HepG2 (cell line): Measurements from ENCODE around the gene C13orf46. TPM values are rescaled to one million over a fixed set of nuclear protein-coding genes. Genes with fewer than 3 reads are reported as not detected.

Experiments
- ATAC-seq: fragments of 200-7000 bp; cut with Tn5 transposase; 3 replicates; pipeline ENCODE4 v1.9.1; 2020; ENCODE audit warnings: mild to moderate bottlenecking, moderate library complexity
- BruUV-seq: library from RNA; stranded (reverse); fragments of 400-500 nt; replicated peaks from 2 replicates; lab custom pipeline; 2021; lab: Mats Ljungman, UMichigan
- CTCF ChIA-PET: fragments of 300-600 bp; formaldehyde crosslinking; extraction: SDS; loops from one replicate; lab custom pipeline; 2021; ENCODE audit warnings: low total read pairs, inconsistent platforms, low intra/inter-chr PET ratio; lab: Yijun Ruan, JAX
- POLR2A ChIA-PET: fragments of 350-600 bp; sonication (Branson Sonifier 250); formaldehyde crosslinking; loops from one replicate; lab custom pipeline; 2020; ENCODE audit warnings: antibody characterized with exemption, inconsistent platforms; lab: Yijun Ruan, JAX
- DNase-seq: peaks from one replicate; pipeline ENCODE4 v3.0.0-alpha.2; 2015; ENCODE audit warnings: low spot score
- FAIRE-seq: peaks from 3 replicates; lab custom pipeline; 2011; peaks lifted over from hg19 to GRCh38; lab: Jason Lieb, UNC
- H2AFZ ChIP-seq: one replicate; pipeline ENCODE4 v1.6.1; 2011; ENCODE audit warnings: low read length, inconsistent platforms
- H3K27ac ChIP-seq: fragments of 300-600 bp; 3 replicates; pipeline ENCODE4 v1.8.0; 2011; ENCODE audit warnings: mixed run types, mild to moderate bottlenecking, mixed read lengths, low read length, inconsistent platforms; ENCODE audit not compliant: insufficient read depth; ENCODE audit errors: extremely low read length
- H3K27me3 ChIP-seq, 2 experiments: fragments of 200-600 bp in 1 of 2; 2 replicates in 1 of 2; 3 replicates in 1 of 2; pipeline versions ENCODE4 v1.6.0 to v1.8.0; 2011; ENCODE audit warnings: low read length in 2 of 2, mild to moderate bottlenecking in 2 of 2, moderate library complexity in 2 of 2, inconsistent platforms in 1 of 2; ENCODE audit not compliant: insufficient read depth in 2 of 2, control insufficient read depth in 1 of 2
- H3K36me3 ChIP-seq, 2 experiments: fragments of 200-600 bp in 1 of 2; replicated peaks in 1 of 2; 2 replicates in 1 of 2; 3 replicates in 1 of 2; pipeline versions ENCODE4 v1.5.1 to v1.8.0; 2011; ENCODE audit warnings: low read length in 2 of 2, inconsistent platforms in 1 of 2; ENCODE audit not compliant: insufficient read depth in 2 of 2, control insufficient read depth in 1 of 2
- H3K4me1 ChIP-seq: 2 replicates; pipeline ENCODE4 v1.5.1; 2012; ENCODE audit warnings: low read length, inconsistent platforms; ENCODE audit not compliant: insufficient read depth
- H3K4me2 ChIP-seq: 2 replicates; pipeline ENCODE4 v1.6.0; 2011; ENCODE audit warnings: low read depth, low read length, inconsistent platforms
- H3K4me3 ChIP-seq, 3 experiments: fragments of 200-600 bp in 1 of 3; sonication (generic), shearing (Covaris generic) in 1 of 3; replicated peaks in 1 of 3; 2 replicates each; pipeline ENCODE4 v1.5.1; 2011 to 2016; ENCODE audit warnings: low read length in 3 of 3, inconsistent platforms in 2 of 3, low read depth in 2 of 3, mild to moderate bottlenecking in 2 of 3, control low read depth in 1 of 3, mixed read lengths in 1 of 3; ENCODE audit not compliant: insufficient read depth in 1 of 3
- H3K79me2 ChIP-seq: one replicate; pipeline ENCODE4 v1.6.1; 2011; ENCODE audit warnings: low read length, inconsistent platforms; ENCODE audit not compliant: insufficient read depth
- H3K9ac ChIP-seq: 2 replicates; pipeline ENCODE4 v1.6.0; 2011; ENCODE audit warnings: mild to moderate bottlenecking, low read depth, low read length, inconsistent platforms; ENCODE audit not compliant: insufficient read depth
- H3K9me3 ChIP-seq: 2 replicates; pipeline ENCODE4 v1.5.1; 2012; ENCODE audit warnings: mild to moderate bottlenecking, low read length
- H4K20me1 ChIP-seq: 2 replicates; pipeline ENCODE4 v1.6.0; 2011; ENCODE audit warnings: inconsistent platforms, mild to moderate bottlenecking, low read length, moderate library complexity; ENCODE audit not compliant: insufficient read depth
- FLYWCH1 ChIP-seq: sonication (generic); formaldehyde crosslinking; IDR thresholded peaks from 2 replicates; pipeline ENCODE4 v1.8.1; 2023; ENCODE audit warnings: mild to moderate bottlenecking, missing genetic modification reagents
- FOXA3 ChIP-seq: IDR thresholded peaks from 2 replicates; pipeline ENCODE4 v1.6.1; 2016; ENCODE audit warnings: missing genetic modification reagents, missing compliant biosample characterization
- HHEX ChIP-seq: IDR thresholded peaks from 2 replicates; pipeline ENCODE4 v1.6.1; 2016; ENCODE audit warnings: control low read depth
- MYNN ChIP-seq: sonication (generic); formaldehyde crosslinking; IDR thresholded peaks from 2 replicates; pipeline ENCODE4 v1.4.0; 2020; ENCODE audit warnings: mild to moderate bottlenecking, low read depth, missing genetic modification reagents
- POLR2G ChIP-seq: fragments of 200-400 bp; formaldehyde crosslinking; IDR thresholded peaks from 2 replicates; pipeline ENCODE4 v1.6.1; 2018; ENCODE audit warnings: mild to moderate bottlenecking, low read depth, low read length, moderate library complexity
- TEAD2 ChIP-seq: sonication (generic); formaldehyde crosslinking; IDR thresholded peaks from 2 replicates; pipeline ENCODE4 v1.9.0; 2021; ENCODE audit warnings: missing genetic modification reagents
- ZNF446 ChIP-seq: sonication (generic); formaldehyde crosslinking; IDR thresholded peaks from 2 replicates; pipeline ENCODE4 v1.5.0; 2020; ENCODE audit warnings: mild to moderate bottlenecking, missing genetic modification reagents
- ZNF672 ChIP-seq: sonication (generic); formaldehyde crosslinking; IDR thresholded peaks from 2 replicates; pipeline ENCODE4 v1.8.1; 2022; ENCODE audit warnings: missing genetic modification reagents
- ZNF740 ChIP-seq: sonication (generic); formaldehyde crosslinking; IDR thresholded peaks from 2 replicates; pipeline ENCODE4 v1.4.0; 2020; ENCODE audit warnings: missing genetic modification reagents
- ZNF772 ChIP-seq: sonication (generic); formaldehyde crosslinking; IDR thresholded peaks from 2 replicates; pipeline ENCODE4 v1.5.0; 2020; ENCODE audit warnings: mild to moderate bottlenecking, missing genetic modification reagents
- ZNF784 ChIP-seq: sonication (generic); formaldehyde crosslinking; IDR thresholded peaks from 2 replicates; pipeline ENCODE4 v1.5.1; 2020; ENCODE audit warnings: missing genetic modification reagents, mild to moderate bottlenecking, borderline replicate concordance
- ZNF800 ChIP-seq: sonication (generic); formaldehyde crosslinking; IDR thresholded peaks from 2 replicates; pipeline ENCODE4 v1.4.0; 2020; ENCODE audit warnings: missing genetic modification reagents
- ZSCAN5A ChIP-seq: sonication (generic); formaldehyde crosslinking; IDR thresholded peaks from 2 replicates; pipeline ENCODE4 v1.8.0; 2022; ENCODE audit warnings: mild to moderate bottlenecking, missing genetic modification reagents, borderline replicate concordance
- whole genome bisulfite sequencing: methylation state at CpG from one replicate; pipeline ENCODE4 v1.1.6; 2017; ENCODE audit warnings: low lambda C conversion rate; 5-methylcytosine and 5-hydroxymethylcytosine counted together
- in situ Hi-C: cut with HindIII; loops from 2 replicates; pipeline ENCODE4 v1.10.0; 2017; ENCODE audit warnings: low pct_unique_long_range_greater_than_20kb; ENCODE audit not compliant: extremely low pct_ligation_motif_present
- intact Hi-C: fragments of 100-400 bp; cut with micrococcal nuclease; formaldehyde crosslinking; loops from one replicate; pipeline ENCODE4 v1.10.0; 2022; ENCODE audit not compliant: unreplicated experiment
- polyA plus RNA-seq, 8 experiments: library from polyadenylated mRNA; depleted of rRNA in 3 of 8; stranded (reverse) in 7 of 8; unstranded in 1 of 8; fragments of >200 nt; fragmentation: Illumina TruSeq in 4 of 8; extraction: Trizol in 4 of 8; gene quantifications; 2 replicates each; pipeline versions ENCODE4 v1.2.1 to v1.2.3, GENCODE V29; 2011 to 2016; ENCODE audit warnings: low read depth in 4 of 8, missing spikeins in 1 of 8, mixed read lengths in 1 of 8; ENCODE audit not compliant: insufficient read depth in 1 of 8
- total RNA-seq, 5 experiments: library from RNA; depleted of rRNA; stranded (reverse); fragments of >200 nt; fragmentation: Illumina TruSeq; extraction: Trizol; gene quantifications; 2 replicates each; pipeline ENCODE4 v1.2.3, GENCODE V29; 2016; ENCODE audit warnings: low read depth in 1 of 5

The C13orf46 gene
- total and polyA plus RNA-seq, 2 of the 13 experiments (the other 11 are each of a cell fraction or from before 2014, with no cell fraction given), result 0.01 TPM; not detected in 1

- TF ChIP-seq ZSCAN5A (CRISPR knock-in tag) (no peak), ZNF784 (CRISPR knock-in tag) (no peak), MYNN (CRISPR knock-in tag) (no peak)
- TF ChIP-seq, all 625 proteins: peak for 0
These were observed 49.5 kb downstream of the C13orf46 start (continued) for GRCh38 chr13:113924184-113924901.

GRCh38 chr13:113923376-113924063, 50.4 kb downstream of the C13orf46 start:
- ATAC-seq, result no peak
- in situ Hi-C loops (no loop called here), intact Hi-C loops (no loop called here)
- no peaks in the 10 kb centered on the region for H3K79me2 ChIP-seq
- FAIRE-seq, result no peak
- H3K4me1 ChIP-seq, result no peaks in the 10 kb centered on the region
- no peak overlapping the region for H3K4me2 ChIP-seq
- H4K20me1 ChIP-seq, result no peaks in the 10 kb centered on the region
- POLR2A ChIA-PET, result no interaction called here
- no peak overlapping the region for H3K9ac ChIP-seq
- H3K36me3 ChIP-seq, result no peaks in the 10 kb centered on the region
- no peak for DNase-seq
- 16% methylated on average over 7 of the region's 8 CpGs for WGBS
- BruUV-seq, result no TSS peak
- H3K27me3 ChIP-seq, result peaks cover 4 to 37% of the 10 kb centered on the region in 2 experiments; a peak in 4 of 5 replicates
- H3K4me3 ChIP-seq, result no peak overlapping the region
- no peak overlapping the region for H2AFZ ChIP-seq
- no peak overlapping the region for H3K27ac ChIP-seq
- TF ChIP-seq ZNF740, result no peak
- TF ChIP-seq TEAD2 (CRISPR knock-in tag), result no peak
- no peak for TF ChIP-seq ZNF446 (CRISPR knock-in tag)
- TF ChIP-seq FOXA3, result no peak
- TF ChIP-seq ZNF772, result no peak
- TF ChIP-seq POLR2G, result no peak
- TF ChIP-seq HHEX, result no peak
- no peak for TF ChIP-seq ZNF672 (CRISPR knock-in tag)
- no peak for TF ChIP-seq ZNF800 (CRISPR knock-in tag)
- TF ChIP-seq FLYWCH1 (CRISPR knock-in tag), result no peak
- peaks cover 6% of the 10 kb centered on the region; the same call in 1 of the 2 replicates for H3K9me3 ChIP-seq
- CTCF ChIA-PET, result no interaction called here
